Keratinocyte (primary cell): Measurements from ENCODE around the gene SLC38A8. TPM values are rescaled to one million over a fixed set of nuclear protein-coding genes. Genes with fewer than 3 reads are reported as not detected.

Source experiments
- DNase-seq: peaks from one replicate; pipeline ENCODE4 v3.0.0-alpha.2; 2011; ENCODE audit warnings: low read depth, missing footprints, low spot score
- FAIRE-seq: peaks from 2 replicates; lab custom pipeline; 2011; peaks lifted over from hg19 to GRCh38; lab: Jason Lieb, UNC
- H2AFZ ChIP-seq: 2 replicates; pipeline ENCODE4 v1.6.0; 2012; ENCODE audit warnings: low read length, control low read depth, inconsistent platforms; ENCODE audit not compliant: control insufficient read depth
- H3K27ac ChIP-seq: 2 replicates; pipeline ENCODE4 v1.5.1; 2011; ENCODE audit warnings: low read length; ENCODE audit not compliant: control insufficient read depth, insufficient read depth
- H3K27me3 ChIP-seq: 3 replicates; pipeline ENCODE4 v1.6.0; 2011; ENCODE audit warnings: low read length; ENCODE audit not compliant: control insufficient read depth, insufficient read depth; ENCODE audit errors: extremely low read depth
- H3K36me3 ChIP-seq, 2 experiments: 2 replicates in 1 of 2; 3 replicates in 1 of 2; pipeline ENCODE4 v1.5.1; 2011; ENCODE audit warnings: low read length in 2 of 2, mild to moderate bottlenecking in 1 of 2; ENCODE audit not compliant: control insufficient read depth in 2 of 2, insufficient read depth in 2 of 2; ENCODE audit errors: extremely low read depth in 1 of 2
- H3K4me1 ChIP-seq: 3 replicates; pipeline ENCODE4 v1.5.1; 2011; ENCODE audit warnings: low read length; ENCODE audit not compliant: control insufficient read depth, insufficient read depth; ENCODE audit errors: extremely low read depth
- H3K4me2 ChIP-seq: 3 replicates; pipeline ENCODE4 v1.6.0; 2011; ENCODE audit warnings: low read depth, low read length; ENCODE audit not compliant: control insufficient read depth, insufficient read depth; ENCODE audit errors: extremely low read depth
- H3K4me3 ChIP-seq, 3 experiments: fragments of 200-600 bp in 1 of 3; sonication (generic) in 1 of 3; 2 replicates in 2 of 3; 3 replicates in 1 of 3; pipeline ENCODE4 v1.5.1; 2011 to 2016; ENCODE audit warnings: low read length in 3 of 3, mild to moderate bottlenecking in 3 of 3, control low read depth in 2 of 3, inconsistent platforms in 1 of 3, low read depth in 1 of 3, mixed read lengths in 1 of 3, mixed run types in 1 of 3, moderate library complexity in 1 of 3; ENCODE audit not compliant: control insufficient read depth in 2 of 3, insufficient read depth in 2 of 3; ENCODE audit errors: extremely low read depth in 1 of 3
- H3K79me2 ChIP-seq: 2 replicates; pipeline ENCODE4 v1.6.0; 2012; ENCODE audit warnings: low read length; ENCODE audit not compliant: control insufficient read depth, insufficient read depth
- H3K9ac ChIP-seq: 3 replicates; pipeline ENCODE4 v1.6.0; 2011; ENCODE audit warnings: low read length; ENCODE audit not compliant: control insufficient read depth, insufficient read depth; ENCODE audit errors: extremely low read depth
- H3K9me1 ChIP-seq: 3 replicates; pipeline ENCODE4 v1.6.0; 2011; ENCODE audit warnings: low read length; ENCODE audit not compliant: control insufficient read depth, insufficient read depth; ENCODE audit errors: extremely low read depth
- H3K9me3 ChIP-seq: 2 replicates; pipeline ENCODE4 v1.5.1; 2012; ENCODE audit warnings: low read depth, low read length; ENCODE audit not compliant: control insufficient read depth
- H4K20me1 ChIP-seq: 3 replicates; pipeline ENCODE4 v1.6.0; 2011; ENCODE audit warnings: low read length; ENCODE audit not compliant: control insufficient read depth, insufficient read depth; ENCODE audit errors: extremely low read depth
- CTCF ChIP-seq, 3 experiments: IDR thresholded peaks in 1 of 3; conservative IDR thresholded peaks in 1 of 3; optimal IDR thresholded peaks in 1 of 3; 2 replicates in 2 of 3; 3 replicates in 1 of 3; pipeline versions ENCODE3 to v1.5.1; 2011; ENCODE audit warnings: low read length in 3 of 3, mild to moderate bottlenecking in 3 of 3, moderate library complexity in 2 of 3, control low read depth in 1 of 3, inconsistent platforms in 1 of 3; ENCODE audit not compliant: insufficient read depth in 2 of 3; ENCODE audit errors: extremely low read depth in 1 of 3
- EZH2 ChIP-seq: IDR thresholded peaks from one replicate; pipeline ENCODE4 v1.6.1; 2012; ENCODE audit warnings: inconsistent platforms, mild to moderate bottlenecking, low read length, moderate library complexity
- dilution Hi-C: fragments of 300-500 bp; cut with MboI; formaldehyde crosslinking; loops from one replicate; pipeline ENCODE4 v1.7.0; 2020; ENCODE audit warnings: low sequenced_read_pairs; ENCODE audit not compliant: extremely low pct_ligation_motif_present
- polyA plus RNA-seq, 5 experiments: library from polyadenylated mRNA; depleted of rRNA in 3 of 5; stranded (reverse) in 3 of 5; stranded (forward) in 1 of 5; unstranded in 1 of 5; fragments of >200 nt; gene quantifications; 1 replicate in 1 of 5; 2 replicates in 3 of 5; 3 replicates in 1 of 5; pipeline versions ENCODE4 v1.2.1 to v1.2.3, GENCODE V29; 2011 to 2012; ENCODE audit warnings: missing spikeins in 2 of 5, low read depth in 1 of 5, low replicate concordance in 1 of 5

Gene SLC38A8
- polyA plus RNA-seq, 1 donor (not counting 4 experiments of a cell fraction or from before 2014, with no cell fraction given) = not detected

GRCh38 chr16:84040226-84040822 lies 2.3 kb downstream of the SLC38A8 start:
- Histone ChIP-seq H3K9ac (no peak overlapping the region), H3K36me3 (no peaks in the 10 kb centered on the region), H3K4me1 (no peaks in the 10 kb centered on the region), H3K4me2 (no peak overlapping the region), H3K27ac (no peak overlapping the region), H3K79me2 (no peaks in the 10 kb centered on the region), H2AFZ (no peak overlapping the region), H4K20me1 (no peaks in the 10 kb centered on the region), H3K9me1 (no peaks in the 10 kb centered on the region), H3K27me3 (peaks cover 52% of the 10 kb centered on the region), H3K9me3 (peaks cover 3% of the 10 kb centered on the region), H3K4me3 (no peak overlapping the region)
- dilution Hi-C loops = no loop called here
- FAIRE-seq (no peak), DNase-seq (no peak)
- TF ChIP-seq EZH2 = no peak
- no peak for TF ChIP-seq CTCF (optimal IDR thresholded peaks at IDR 0.05 in 1 of 3, IDR thresholded peaks at IDR 0.05 in 1 of 3, conservative IDR thresholded peaks at IDR 0.05 in 1 of 3; ENCODE audit: extremely low read depth in 1 of 3, insufficient read depth in 2 of 3, low read length in 3 of 3)

- dilution Hi-C loops = no loop called here
- H3K9me3 ChIP-seq = peaks cover 3% of the 10 kb centered on the region
- no peak overlapping the region for H3K27ac ChIP-seq
- H3K4me2 ChIP-seq = no peak overlapping the region
- H2AFZ ChIP-seq = no peak overlapping the region
- H3K9ac ChIP-seq = no peak overlapping the region
- H3K4me1 ChIP-seq = no peaks in the 10 kb centered on the region
- no peaks in the 10 kb centered on the region for H3K79me2 ChIP-seq
- FAIRE-seq = no peak
- H3K27me3 ChIP-seq = peaks cover 52% of the 10 kb centered on the region
- no peak for DNase-seq
- no peaks in the 10 kb centered on the region for H3K9me1 ChIP-seq
- TF ChIP-seq EZH2 (no peak), CTCF (optimal IDR thresholded peaks at IDR 0.05 in 1 of 3, IDR thresholded peaks at IDR 0.05 in 1 of 3, conservative IDR thresholded peaks at IDR 0.05 in 1 of 3; ENCODE audit: extremely low read depth in 1 of 3, insufficient read depth in 2 of 3, low read length in 3 of 3) (no peak)
- no peak overlapping the region for H3K4me3 ChIP-seq
- no peaks in the 10 kb centered on the region for H4K20me1 ChIP-seq
- no peaks in the 10 kb centered on the region for H3K36me3 ChIP-seq
Measured at GRCh38 chr16:84039696-84040095, 2.9 kb downstream of the SLC38A8 start.
